GM23338 (cell line): Measurements from ENCODE around the gene MGAT5.

Experiments used
- CREB1 ChIP-seq: fragments of 250-450 bp; sonication (Bioruptor Pico); IDR thresholded peaks from 2 replicates; pipeline ENCODE4 v1.5.0; 2020; ENCODE audit warnings: low read depth, mild to moderate bottlenecking, moderate library complexity
- EZH2 ChIP-seq: fragments of 200-600 bp; sonication (generic); IDR thresholded peaks from one replicate; pipeline ENCODE4 v1.8.0; 2017; ENCODE audit warnings: antibody characterized with exemption, mild to moderate bottlenecking, low read depth; ENCODE audit not compliant: unreplicated experiment
- EZH2phosphoT487 ChIP-seq: fragments of 200-600 bp; sonication (generic); IDR thresholded peaks from one replicate; pipeline ENCODE4 v1.8.1; 2018; ENCODE audit warnings: antibody characterized with exemption; ENCODE audit not compliant: unreplicated experiment
- JUNB ChIP-seq: IDR thresholded peaks from one replicate; pipeline ENCODE4 v1.6.1; 2016; ENCODE audit warnings: antibody characterized with exemption; ENCODE audit not compliant: unreplicated experiment
- NANOG ChIP-seq: IDR thresholded peaks from 2 replicates; pipeline ENCODE4 v1.6.1; 2016; ENCODE audit warnings: antibody characterized with exemption, borderline replicate concordance
- POLR2AphosphoS5 ChIP-seq: IDR thresholded peaks from 2 replicates; pipeline ENCODE4 v1.6.1; 2016; ENCODE audit warnings: antibody characterized with exemption, low read depth
- REST ChIP-seq: IDR thresholded peaks from one replicate; pipeline ENCODE4 v1.6.1; 2018; ENCODE audit warnings: antibody characterized with exemption; ENCODE audit not compliant: unreplicated experiment
- ZNF114 ChIP-seq: fragments of 250-450 bp; sonication (Bioruptor Pico); IDR thresholded peaks from 2 replicates; pipeline ENCODE4 v1.5.0; 2020; ENCODE audit warnings: mild to moderate bottlenecking, moderate library complexity
- ZNF331 ChIP-seq: fragments of 250-450 bp; sonication (Bioruptor Pico); IDR thresholded peaks from 2 replicates; pipeline ENCODE4 v1.5.0; 2020; ENCODE audit warnings: low read depth, mild to moderate bottlenecking, moderate library complexity
- TF ChIP-seq, protein P1 (sequence below), 2 experiments: fragments of 200-600 bp in 1 of 2; sonication (generic) in 1 of 2; conservative IDR thresholded peaks; 2 replicates each; pipeline versions ENCODE4 v1.5.1 to v1.6.1; 2016 to 2017; ENCODE audit warnings: antibody characterized with exemption in 2 of 2, low read depth in 2 of 2, mild to moderate bottlenecking in 2 of 2, moderate library complexity in 1 of 2
- TF ChIP-seq, protein P2 (sequence below): IDR thresholded peaks from 2 replicates; pipeline ENCODE4 v1.6.1; 2016; ENCODE audit warnings: antibody characterized with exemption

- TF ChIP-seq REST (no peak), EZH2 (no peak), EZH2phosphoT487 (no peak), POLR2AphosphoS5 (no peak), JUNB (no peak), CREB1 (no peak), ZNF331 (CRISPR knock-in tag) (no peak), ZNF114 (CRISPR knock-in tag) (no peak), NANOG (no peak)
- TF ChIP-seq, protein P1, sequence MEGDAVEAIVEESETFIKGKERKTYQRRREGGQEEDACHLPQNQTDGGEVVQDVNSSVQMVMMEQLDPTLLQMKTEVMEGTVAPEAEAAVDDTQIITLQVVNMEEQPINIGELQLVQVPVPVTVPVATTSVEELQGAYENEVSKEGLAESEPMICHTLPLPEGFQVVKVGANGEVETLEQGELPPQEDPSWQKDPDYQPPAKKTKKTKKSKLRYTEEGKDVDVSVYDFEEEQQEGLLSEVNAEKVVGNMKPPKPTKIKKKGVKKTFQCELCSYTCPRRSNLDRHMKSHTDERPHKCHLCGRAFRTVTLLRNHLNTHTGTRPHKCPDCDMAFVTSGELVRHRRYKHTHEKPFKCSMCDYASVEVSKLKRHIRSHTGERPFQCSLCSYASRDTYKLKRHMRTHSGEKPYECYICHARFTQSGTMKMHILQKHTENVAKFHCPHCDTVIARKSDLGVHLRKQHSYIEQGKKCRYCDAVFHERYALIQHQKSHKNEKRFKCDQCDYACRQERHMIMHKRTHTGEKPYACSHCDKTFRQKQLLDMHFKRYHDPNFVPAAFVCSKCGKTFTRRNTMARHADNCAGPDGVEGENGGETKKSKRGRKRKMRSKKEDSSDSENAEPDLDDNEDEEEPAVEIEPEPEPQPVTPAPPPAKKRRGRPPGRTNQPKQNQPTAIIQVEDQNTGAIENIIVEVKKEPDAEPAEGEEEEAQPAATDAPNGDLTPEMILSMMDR (conservative IDR thresholded peaks at IDR 0.05; ENCODE audit: low read depth in 2 of 2) = no peak
- TF ChIP-seq, protein P2, sequence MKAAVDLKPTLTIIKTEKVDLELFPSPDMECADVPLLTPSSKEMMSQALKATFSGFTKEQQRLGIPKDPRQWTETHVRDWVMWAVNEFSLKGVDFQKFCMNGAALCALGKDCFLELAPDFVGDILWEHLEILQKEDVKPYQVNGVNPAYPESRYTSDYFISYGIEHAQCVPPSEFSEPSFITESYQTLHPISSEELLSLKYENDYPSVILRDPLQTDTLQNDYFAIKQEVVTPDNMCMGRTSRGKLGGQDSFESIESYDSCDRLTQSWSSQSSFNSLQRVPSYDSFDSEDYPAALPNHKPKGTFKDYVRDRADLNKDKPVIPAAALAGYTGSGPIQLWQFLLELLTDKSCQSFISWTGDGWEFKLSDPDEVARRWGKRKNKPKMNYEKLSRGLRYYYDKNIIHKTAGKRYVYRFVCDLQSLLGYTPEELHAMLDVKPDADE = no peak
Observed at GRCh38 chr2:134241911-134242310, 12.0 kb upstream of the MGAT5 start.
